B cell (primary cell): Measurements from ENCODE around the gene DHDH. TPM values are rescaled to one million over a fixed set of nuclear protein-coding genes. Genes with fewer than 3 reads are reported as not detected.
A peak's percentile ranks its signal among the peaks of the same experiment; 100 is the strongest.

Experiments used
- ATAC-seq: fragments of 200-7000 bp; cut with Tn5 transposase; one replicate; pipeline ENCODE4 v1.10.0; 2021; ENCODE audit warnings: low read depth, mild to moderate bottlenecking, moderate number of reproducible peaks, moderate library complexity
- CTCF ChIA-PET: fragments of 350-600 bp; sonication (Branson Sonifier 250); formaldehyde crosslinking; loops from one replicate; lab custom pipeline; 2021; ENCODE audit warnings: antibody characterized with exemption, inconsistent platforms; lab: Charles Lee
- POLR2A ChIA-PET: fragments of 350-600 bp; sonication (Branson Sonifier 250); formaldehyde crosslinking; loops from one replicate; lab custom pipeline; 2021; ENCODE audit warnings: antibody characterized with exemption; lab: Charles Lee
- DNase-seq: peaks from one replicate; pipeline ENCODE4 v3.0.0; 2013
- H2AFZ ChIP-seq: 2 replicates; pipeline ENCODE4 v1.6.1; 2012; ENCODE audit warnings: mild to moderate bottlenecking, low read depth, low read length; ENCODE audit not compliant: insufficient read depth, poor library complexity, severe bottlenecking
- H3K27ac ChIP-seq, 2 donors: 1 replicate in 1 of 2; 2 replicates in 1 of 2; pipeline ENCODE4 v1.5.1; 2012 to 2013; ENCODE audit warnings: low read length in 2 of 2, mild to moderate bottlenecking in 2 of 2, moderate library complexity in 1 of 2
- H3K27me3 ChIP-seq, 4 experiments: fragments of 200-600 bp in 1 of 4; sonication (generic) in 1 of 4; replicated peaks in 1 of 4; 1 replicate in 2 of 4; 2 replicates in 2 of 4; pipeline versions ENCODE4 v1.6.1 to v1.7.0; 2013 to 2016; ENCODE audit warnings: low read length in 3 of 4, mild to moderate bottlenecking in 2 of 4, mixed read lengths in 1 of 4, moderate library complexity in 1 of 4; ENCODE audit not compliant: insufficient read depth in 4 of 4, control insufficient read depth in 3 of 4; ENCODE audit errors: control extremely low read depth in 1 of 4
- H3K36me3 ChIP-seq, 2 experiments: replicated peaks in 1 of 2; 1 replicate in 1 of 2; 2 replicates in 1 of 2; pipeline versions ENCODE4 v1.6.1 to v1.7.1; 2013; ENCODE audit warnings: low read length in 1 of 2; ENCODE audit not compliant: insufficient read depth in 2 of 2, control insufficient read depth in 1 of 2; ENCODE audit errors: control extremely low read depth in 1 of 2, extremely low read depth in 1 of 2
- H3K4me1 ChIP-seq, 2 donors: fragments of 200-600 bp in 1 of 2; sonication (generic) in 1 of 2; 1 replicate in 1 of 2; 2 replicates in 1 of 2; pipeline versions ENCODE4 v1.5.1 to v1.6.1; 2013 to 2017; ENCODE audit warnings: low read length in 2 of 2; ENCODE audit not compliant: control insufficient read depth in 2 of 2, insufficient read depth in 2 of 2
- H3K4me2 ChIP-seq: replicated peaks from 2 replicates; pipeline ENCODE3; 2012; ENCODE audit warnings: mild to moderate bottlenecking, low read depth, low read length; ENCODE audit not compliant: poor library complexity, severe bottlenecking
- H3K4me3 ChIP-seq, 5 experiments: fragments of 200-600 bp in 1 of 5; sonication (generic) in 1 of 5; 1 replicate in 3 of 5; 2 replicates in 2 of 5; pipeline versions ENCODE4 v1.5.1 to v1.7.0; 2011 to 2016; ENCODE audit warnings: low read length in 4 of 5, mild to moderate bottlenecking in 4 of 5, low read depth in 2 of 5, control low read depth in 1 of 5, moderate library complexity in 1 of 5; ENCODE audit not compliant: insufficient read depth in 1 of 5; ENCODE audit errors: control extremely low read depth in 1 of 5, extremely low read depth in 1 of 5
- H3K79me2 ChIP-seq: fragments of 200-600 bp; sonication (generic); one replicate; pipeline ENCODE4 v1.6.0; 2016; ENCODE audit warnings: low read length; ENCODE audit not compliant: control insufficient read depth, insufficient read depth
- H3K9ac ChIP-seq: fragments of 200-600 bp; sonication (generic); 2 replicates; pipeline ENCODE4 v1.6.1; 2017; ENCODE audit warnings: mild to moderate bottlenecking, low read length, moderate library complexity
- H3K9me3 ChIP-seq, 3 donors: one replicate each; pipeline versions ENCODE4 v1.6.1 to v1.7.1; 2013; ENCODE audit warnings: low read length in 2 of 3; ENCODE audit not compliant: control insufficient read depth in 2 of 3, insufficient read depth in 1 of 3; ENCODE audit errors: control extremely low read depth in 1 of 3
- H4K20me1 ChIP-seq: 2 replicates; pipeline ENCODE4 v1.6.0; 2012; ENCODE audit warnings: mild to moderate bottlenecking, low read length; ENCODE audit not compliant: insufficient read depth, control insufficient read depth, poor library complexity, severe bottlenecking
- H3K27ac Mint-ChIP-seq: one replicate; pipeline ENCODE4 v1.8.0; 2021; ENCODE audit warnings: mixed read lengths
- H3K27me3 Mint-ChIP-seq: one replicate; pipeline ENCODE4 v1.8.0; 2021; ENCODE audit warnings: mixed read lengths
- H3K4me1 Mint-ChIP-seq: one replicate; pipeline ENCODE4 v1.8.0; 2021; ENCODE audit warnings: mixed read lengths
- H3K4me3 Mint-ChIP-seq: one replicate; pipeline ENCODE4 v1.8.0; 2021; ENCODE audit warnings: mixed read lengths
- H3K9me3 Mint-ChIP-seq: one replicate; pipeline ENCODE4 v1.8.0; 2022; ENCODE audit warnings: mixed read lengths; ENCODE audit not compliant: insufficient read depth
- CTCF ChIP-seq: fragments of 200-600 bp; IDR thresholded peaks from one replicate; pipeline ENCODE4 v1.8.0; 2022; ENCODE audit warnings: antibody characterized with exemption, mild to moderate bottlenecking
- EZH2 ChIP-seq: IDR thresholded peaks from 2 replicates; pipeline ENCODE4 v1.6.1; 2012; ENCODE audit warnings: borderline replicate concordance, low read depth, mild to moderate bottlenecking, moderate library complexity, low read length; ENCODE audit not compliant: insufficient read depth, poor library complexity, severe bottlenecking
- WGBS: methylation state at CpG from one replicate; pipeline ENCODE4 v1.1.5; 2013; ENCODE audit warnings: missing lambda C conversion rate; ENCODE audit not compliant: insufficient coverage; 5-methylcytosine and 5-hydroxymethylcytosine counted together
- intact Hi-C: fragments of 100-400 bp; cut with micrococcal nuclease; formaldehyde crosslinking; loops from one replicate; pipeline ENCODE4 v1.10.0; 2022
- polyA plus RNA-seq: library from polyadenylated mRNA; depleted of rRNA; stranded (reverse); fragments of >200 nt; gene quantifications from 2 replicates; pipeline ENCODE4 v1.2.3, GENCODE V29; 2012
- total RNA-seq, 2 donors: library from RNA; stranded (reverse); fragments of 120-200 nt in 1 of 2; gene quantifications; 1 replicate in 1 of 2; 2 replicates in 1 of 2; pipeline versions ENCODE4 v1.2.3 to v1.2.4, GENCODE V29; 2013 to 2022

DHDH gene
- total and polyA plus RNA-seq, 2 donors (not counting 1 experiment from before 2014, with no cell fraction given): 0.64 to 0.82 TPM

DNA sequence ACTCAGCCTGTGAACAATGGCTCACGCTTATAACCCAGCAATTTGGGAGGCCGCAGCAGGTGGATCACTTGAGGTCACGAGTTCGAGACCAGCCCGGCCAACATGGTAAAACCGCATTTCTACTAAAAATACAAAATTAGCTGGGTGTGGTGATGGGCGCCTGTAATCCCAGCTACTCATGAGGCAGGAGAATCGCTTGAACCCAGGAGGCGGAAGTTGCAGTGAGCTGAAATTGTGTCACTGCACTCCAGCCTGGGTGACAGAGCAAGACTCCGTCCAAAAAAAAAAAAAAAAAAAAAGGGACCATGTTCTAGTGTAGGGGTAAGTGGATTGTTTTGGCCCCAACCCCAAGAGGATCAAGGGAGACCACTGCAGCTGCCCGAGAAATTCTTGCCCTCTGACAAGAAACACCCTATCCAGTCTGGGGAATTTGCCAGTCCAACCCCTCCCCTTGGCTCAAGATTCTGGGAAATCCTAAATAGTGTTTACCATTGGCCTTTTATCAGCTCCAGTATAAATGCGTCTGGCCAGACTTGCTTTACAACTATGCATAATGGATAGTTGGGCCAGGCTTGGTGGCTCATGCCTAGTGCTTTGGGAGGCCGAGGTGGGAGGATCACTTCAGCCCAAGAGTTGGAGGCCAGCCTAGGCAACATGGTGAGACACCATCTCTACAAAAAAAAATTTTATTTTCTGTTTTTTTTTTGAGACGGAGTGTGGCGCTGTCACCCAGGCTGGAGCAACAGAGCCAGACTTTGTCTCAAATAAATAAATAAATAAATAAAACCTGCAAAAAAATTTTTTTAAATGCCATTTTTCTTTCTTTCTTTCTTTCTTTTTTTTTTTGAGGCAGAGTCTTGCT is 5.1 kb upstream of the DHDH start:
- Histone ChIP-seq H3K4me3 (no peak overlapping the region), H3K4me1 (peaks cover 5 to 6% of the 10 kb centered on the region in 2 donors), H3K36me3 (no peaks in the 10 kb centered on the region), H4K20me1 (no peaks in the 10 kb centered on the region), H3K27ac (no peak overlapping the region), H3K9me3 (no peaks in the 10 kb centered on the region), H3K79me2 (no peaks in the 10 kb centered on the region), H2AFZ (no peak overlapping the region), H3K4me2 (no peak overlapping the region), H3K9ac (no peak overlapping the region), H3K27me3 (peaks cover 0 to 7% (median 3%) of the 10 kb centered on the region in 4 experiments)
- Mint-ChIP-seq H3K4me1 (peaks cover 3% of the 10 kb centered on the region), H3K27ac (no peak overlapping the region), H3K4me3 (no peak overlapping the region), H3K9me3 (no peaks in the 10 kb centered on the region), H3K27me3 (peaks cover 6% of the 10 kb centered on the region)
- no peak for TF ChIP-seq CTCF
- no peak for TF ChIP-seq EZH2
- 81% methylated on average over 2 of the region's 15 CpGs for WGBS
- DNase-seq (no peak), ATAC-seq (no peak)
- CTCF ChIA-PET: no interaction called here
- POLR2A ChIA-PET: interaction anchor here (0.6 to 0.7 kb wide), 2 partner anchors 11 to 74 kb away, joined by 4 to 8 read pairs; no protein-coding TSS in a partner anchor
- intact Hi-C loops: no loop called here

DNA sequence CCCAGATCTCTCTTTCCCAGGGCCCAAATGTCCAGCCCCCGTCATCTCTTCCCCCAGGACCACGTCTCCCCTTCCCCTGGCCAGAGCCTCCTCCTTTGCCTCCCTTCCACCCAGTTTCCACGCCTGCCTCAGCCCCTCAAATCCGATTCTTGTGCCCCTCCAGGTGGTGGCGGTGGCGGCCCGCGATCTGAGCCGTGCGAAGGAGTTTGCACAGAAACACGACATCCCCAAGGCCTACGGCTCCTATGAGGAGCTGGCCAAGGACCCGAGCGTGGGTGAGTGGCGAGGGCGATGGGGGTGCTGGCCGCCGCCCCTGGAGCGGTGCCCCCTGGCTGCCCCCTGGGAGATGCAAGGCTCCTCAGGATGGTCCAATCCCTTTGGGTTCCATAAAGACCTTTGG is 1.3 kb downstream of the DHDH start:
- Mint-ChIP-seq H3K4me1 (peaks cover 11% of the 10 kb centered on the region), H3K27ac (no peak overlapping the region), H3K4me3 (peak overlapping the region; percentile 32), H3K27me3 (peaks cover 13% of the 10 kb centered on the region), H3K9me3 (no peaks in the 10 kb centered on the region)
- WGBS: 93% methylated on average over 17 of the region's 19 CpGs
- Histone ChIP-seq H3K4me2 (no peak overlapping the region), H3K36me3 (no peaks in the 10 kb centered on the region), H3K27me3 (peaks cover 0 to 10% (median 3%) of the 10 kb centered on the region in 4 experiments), H2AFZ (no peak overlapping the region), H3K9ac (no peak overlapping the region), H3K9me3 (no peaks in the 10 kb centered on the region), H4K20me1 (no peaks in the 10 kb centered on the region), H3K79me2 (no peaks in the 10 kb centered on the region), H3K4me1 (peaks cover 12 to 15% of the 10 kb centered on the region in 2 donors), H3K4me3 (no peak overlapping the region), H3K27ac (no peak overlapping the region)
- ChIA-PET CTCF (no interaction called here), POLR2A (interaction anchor here (1.0 kb wide), 1 partner anchor 30 kb away, joined by 3 read pairs; the partner anchor contains the start of gene FTL)
- no peak for DNase-seq
- intact Hi-C loops: no loop called here
- no peak for ATAC-seq
- no peak for TF ChIP-seq EZH2
- no peak for TF ChIP-seq CTCF
